T follicular helper cell (primary cell): Measurements from ENCODE around the gene PROB1.
"Not testable (repeated sequence)": the region's sequence is repeated elsewhere in the genome, so short reads cannot be mapped to it uniquely, and the experiment has no call there.

Experiments used
- DNase-seq: peaks from one replicate; pipeline ENCODE4 v3.0.0-alpha.2; 2020; ENCODE audit warnings: low read depth

Gene PROB1

DNA sequence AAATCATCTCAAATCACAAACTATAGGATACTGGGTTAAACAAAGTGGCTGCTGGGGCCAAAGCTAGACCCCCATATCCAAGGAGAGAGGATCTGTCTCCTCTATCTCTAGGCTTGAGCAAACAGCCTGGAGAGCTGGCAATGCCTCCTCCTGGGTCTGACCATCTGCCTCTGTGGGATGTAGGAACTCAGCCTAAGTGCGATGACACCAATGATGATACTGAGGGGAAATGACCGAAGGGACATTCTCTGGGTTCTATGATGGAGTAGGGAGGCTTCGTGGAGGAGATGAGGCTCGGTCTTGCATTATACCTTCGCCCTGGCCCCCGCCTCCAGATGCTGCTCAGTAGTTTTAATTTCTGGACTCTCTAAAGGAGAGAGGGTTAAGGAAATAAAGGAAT, 18.2 kb upstream of the PROB1 start:
- DNase-seq, result no peak

DNA sequence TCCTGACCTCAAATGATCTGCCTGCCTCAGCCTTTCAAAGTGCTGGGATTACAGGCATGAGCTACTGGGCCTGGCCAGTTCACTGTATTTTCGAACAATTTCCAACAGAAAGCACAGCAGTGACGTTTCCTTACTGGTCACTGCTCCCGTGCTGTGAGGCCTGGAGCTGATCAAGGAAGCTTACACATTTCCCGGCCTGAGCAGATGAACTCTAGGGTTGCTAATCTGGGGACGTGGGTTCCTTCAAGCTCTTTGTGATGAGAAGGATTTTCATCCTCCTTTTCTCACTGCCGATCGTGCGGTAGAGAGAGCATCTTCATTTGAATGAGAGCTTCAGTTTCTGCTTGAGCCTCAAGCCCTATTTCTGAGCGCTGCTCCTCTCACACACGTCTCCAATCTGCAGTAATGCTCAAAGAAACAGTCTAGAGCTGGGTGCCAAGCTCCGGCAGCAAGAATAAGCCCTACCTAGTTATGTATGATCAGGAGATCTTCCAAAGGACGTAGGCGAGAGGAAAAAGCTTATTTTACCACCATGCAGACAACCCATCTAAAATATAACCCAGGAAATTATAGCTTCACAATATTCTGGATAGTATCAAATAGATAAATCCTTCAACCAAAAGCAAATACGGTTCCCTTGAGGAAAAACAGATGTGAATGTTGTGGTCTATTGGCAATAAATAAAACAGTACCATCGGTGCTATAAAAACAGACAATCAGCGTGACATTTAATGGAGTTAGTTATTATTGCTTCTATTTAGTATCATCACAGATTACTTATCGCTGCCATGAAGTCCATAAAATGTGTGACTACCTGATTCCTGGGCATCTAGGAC, 16.3 kb upstream of the PROB1 start:
- no peak for DNase-seq

DNA sequence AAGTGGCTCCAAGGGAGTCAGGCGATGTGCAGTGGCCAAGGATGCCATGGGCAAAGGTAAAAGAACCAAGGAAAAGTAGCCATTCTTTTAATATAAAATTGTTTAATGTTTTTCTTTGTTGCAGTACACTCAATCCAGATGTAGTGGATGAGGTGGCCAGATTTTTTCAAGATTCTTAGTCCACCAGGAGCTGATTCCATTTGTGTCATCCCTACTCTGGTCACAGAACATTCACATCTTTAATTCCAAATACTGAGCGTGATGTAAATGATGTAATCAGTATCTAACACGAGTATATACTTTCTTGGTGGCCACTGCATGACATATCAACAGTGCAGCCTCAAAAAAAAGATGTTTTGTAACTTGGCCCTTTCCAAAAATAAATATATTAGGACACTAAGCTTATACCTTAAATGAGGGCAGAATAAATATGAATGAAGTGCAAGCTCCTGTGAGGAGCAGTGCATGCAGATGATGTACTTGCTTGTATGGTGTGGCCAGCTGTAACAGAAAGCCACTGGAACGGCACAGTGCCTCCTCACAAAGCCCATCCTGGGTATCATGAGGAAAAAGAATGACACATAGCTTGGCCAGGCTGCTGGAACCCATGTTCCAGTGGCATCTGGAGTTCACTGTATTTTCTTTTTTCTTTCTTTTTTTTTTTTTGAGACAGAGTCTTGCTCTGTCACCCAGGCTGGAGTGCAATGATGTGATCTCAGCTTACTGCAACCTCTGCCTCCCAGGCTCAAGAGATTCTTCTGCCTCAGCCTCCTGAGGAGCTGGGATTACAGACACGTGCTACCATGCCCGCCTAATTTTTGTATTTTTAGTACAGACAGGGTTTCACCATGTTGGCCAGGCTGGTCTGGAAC, 15.5 kb upstream of the PROB1 start:
- no peak for DNase-seq

DNA sequence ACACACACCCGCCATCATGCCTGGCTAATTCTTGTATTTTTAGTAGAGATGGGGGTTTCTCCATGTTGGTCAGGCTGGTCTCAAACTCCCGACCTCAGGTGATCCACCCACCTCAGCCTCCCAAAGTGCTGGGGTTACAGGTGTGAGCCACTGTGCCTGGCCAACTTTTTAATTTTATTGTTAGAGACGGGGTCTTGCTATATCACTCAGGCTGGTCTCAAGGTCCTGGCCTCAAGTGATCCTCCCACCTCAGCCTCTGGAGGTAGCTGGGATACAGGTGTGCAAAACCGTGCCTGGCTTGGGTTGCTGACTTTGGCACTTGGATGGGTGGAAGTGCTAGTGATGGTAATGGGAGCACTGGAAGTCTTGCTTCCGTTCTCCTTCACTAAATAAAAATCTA, 14.2 kb upstream of the PROB1 start:
- not testable (repeated sequence) for DNase-seq

DNA sequence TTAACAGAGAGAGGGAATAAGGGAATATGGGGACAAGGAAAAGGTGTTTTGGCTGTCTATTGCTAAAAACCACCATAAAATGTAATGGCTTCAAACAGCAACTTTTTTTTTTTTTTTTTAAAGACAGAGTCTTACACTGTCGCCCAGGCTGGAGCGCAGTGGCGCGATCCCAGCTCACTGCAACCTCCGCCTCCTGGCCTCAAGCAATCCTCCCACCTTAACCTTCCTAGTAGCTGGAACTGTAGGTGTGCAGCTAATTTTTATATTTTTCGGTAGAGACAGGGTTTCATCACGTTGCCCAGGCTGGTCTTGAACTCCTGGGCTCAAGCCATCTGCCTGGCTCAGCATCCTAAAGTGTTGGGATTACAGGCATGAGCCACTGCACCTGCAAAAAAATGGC, 13.3 kb upstream of the PROB1 start:
- no peak for DNase-seq

DNA sequence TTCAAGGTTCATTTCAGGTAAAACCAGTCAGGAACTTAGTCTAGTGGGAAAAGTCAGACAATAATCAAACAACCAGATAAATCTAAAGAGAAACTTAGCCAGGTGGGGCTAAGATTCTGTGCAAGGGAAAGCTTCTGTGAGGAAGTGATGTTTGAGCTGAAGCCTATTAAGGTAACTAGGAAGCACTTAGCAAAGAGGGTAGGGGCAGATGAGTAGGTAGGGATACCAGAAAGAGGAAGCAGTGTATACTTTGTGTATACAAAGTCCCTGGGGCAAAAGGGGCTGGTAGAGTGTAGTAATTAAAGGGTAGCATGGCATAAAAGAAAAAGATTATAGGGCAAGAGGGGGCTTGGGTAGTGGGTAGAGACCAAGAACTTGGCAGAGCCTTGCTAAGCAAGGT, 12.6 kb upstream of the PROB1 start:
- DNase-seq, result no peak

DNA sequence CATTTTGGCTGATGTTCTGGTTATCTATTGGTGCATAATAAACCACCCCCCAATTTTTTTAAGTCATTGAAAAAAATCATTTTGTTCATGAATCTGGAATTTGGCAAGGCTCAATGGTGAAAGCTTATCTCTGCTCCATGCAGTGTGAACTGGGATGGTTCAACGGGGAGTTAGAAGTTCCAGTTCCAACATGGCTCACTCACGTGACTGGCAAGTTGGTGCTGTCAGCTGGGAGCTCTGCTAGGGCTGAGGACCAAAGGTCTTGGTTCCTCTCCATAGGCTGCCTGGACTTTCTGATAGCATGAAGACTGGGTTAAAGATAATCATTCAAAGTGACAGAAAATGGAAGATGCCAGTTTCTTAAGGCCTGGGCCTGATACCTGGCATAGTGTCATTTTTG, 12.1 kb upstream of the PROB1 start:
- no peak for DNase-seq

DNA sequence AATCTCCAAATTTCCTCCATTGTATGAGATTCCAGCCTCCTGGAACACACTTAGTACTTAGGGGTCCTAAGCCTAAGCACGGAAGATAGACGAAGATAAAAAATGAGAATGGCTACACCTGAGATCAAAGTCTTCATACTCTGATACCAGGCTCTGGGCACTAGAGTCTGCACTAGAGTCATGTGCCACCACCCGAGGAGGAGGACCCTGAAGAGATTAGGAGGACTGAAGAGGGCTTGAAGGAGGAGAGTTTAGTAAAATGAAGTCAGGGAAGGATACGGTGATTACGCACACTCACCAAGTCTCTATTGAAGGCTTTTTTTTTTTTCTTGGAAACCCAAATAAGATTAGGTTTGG, 9.6 kb upstream of the PROB1 start:
- no peak for DNase-seq

DNA sequence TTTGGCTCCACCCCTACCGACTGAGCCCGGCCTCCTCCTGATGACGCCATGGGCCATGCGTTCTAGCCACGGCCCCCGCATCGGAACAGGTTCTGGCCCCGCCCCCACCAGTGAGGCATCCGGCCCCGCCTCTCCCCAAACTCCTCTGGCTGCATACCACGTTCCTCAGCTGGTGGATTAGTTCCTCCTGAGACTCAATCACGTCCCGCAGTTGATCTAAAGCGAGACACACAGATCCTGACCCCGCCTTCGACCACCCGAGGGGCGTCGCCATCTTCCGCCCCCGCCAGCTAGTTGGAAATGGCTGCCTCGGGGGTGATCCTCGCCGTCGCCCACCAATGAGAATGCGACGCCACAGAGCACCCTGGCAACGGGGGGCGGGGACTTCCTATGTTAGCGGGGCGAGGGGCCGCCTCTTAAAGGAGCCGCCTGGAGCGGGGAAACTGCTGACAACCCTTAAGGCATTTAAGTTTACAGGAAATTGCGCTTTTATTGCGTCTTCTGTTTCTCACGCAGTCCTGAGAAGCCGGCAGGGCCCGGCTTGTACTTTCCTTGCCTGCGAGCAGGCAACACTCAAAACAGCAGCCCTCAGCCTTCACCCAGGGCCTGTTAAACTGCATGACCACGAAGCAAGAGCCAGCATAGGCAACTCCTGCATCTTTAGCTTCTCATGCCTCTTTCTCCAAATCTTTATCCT, 9.0 kb upstream of the PROB1 start, which contains the start of gene SPATA24:
TSS of gene SPATA24 (minus strand) at position 303 of the 697 bp plus-strand sequence. CDS start at position 274, 29 bp downstream.
- DNase-seq, result peak; percentile 96

DNA sequence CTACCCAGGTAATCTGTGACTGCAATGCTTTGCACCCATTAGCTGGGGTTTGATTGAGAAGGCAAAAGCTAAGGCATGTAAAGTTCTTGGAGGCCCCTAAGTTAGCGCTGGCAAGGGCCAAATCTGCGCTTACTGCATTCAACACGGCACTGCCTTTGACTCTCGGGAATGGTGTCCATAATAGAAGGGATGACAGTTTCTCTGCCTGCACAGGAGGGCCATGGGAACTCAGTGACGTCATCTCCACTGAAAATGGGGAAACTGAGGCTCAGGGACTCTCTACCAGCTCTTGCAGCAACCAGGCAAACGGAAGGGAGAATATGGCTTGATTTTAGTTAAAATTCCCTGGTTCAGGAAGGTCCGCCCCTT, 8.5 kb upstream of the PROB1 start:
- no peak for DNase-seq

DNA sequence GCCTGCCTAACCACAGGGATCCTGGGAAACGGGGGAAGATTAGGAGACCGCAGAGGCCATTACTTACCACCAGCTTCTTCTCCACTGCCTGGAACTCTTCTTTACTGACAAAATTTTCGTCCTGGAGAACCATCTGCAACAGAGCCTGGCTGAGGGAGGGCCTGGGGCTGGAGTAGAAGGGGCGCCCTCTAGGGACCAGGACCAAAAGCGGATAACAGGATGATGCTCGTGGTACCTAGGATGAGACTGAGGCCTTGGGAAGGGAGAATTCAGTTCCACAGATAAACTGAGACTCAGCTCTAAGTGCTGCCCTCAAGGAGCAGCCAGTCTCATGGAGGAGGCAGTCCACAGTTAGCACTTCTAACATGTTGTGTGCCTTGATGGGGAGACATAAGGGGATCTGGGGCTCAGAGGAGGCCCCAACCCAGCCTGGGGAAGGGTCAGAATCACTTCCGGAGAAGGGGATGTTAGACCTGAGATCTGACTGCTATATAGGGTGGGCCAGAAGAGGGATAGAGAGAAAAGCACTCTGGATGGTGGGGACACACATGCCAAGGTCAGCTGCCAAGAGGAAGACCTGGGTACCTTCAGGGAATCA, 7.8 kb upstream of the PROB1 start:
- DNase-seq, result no peak

DNA sequence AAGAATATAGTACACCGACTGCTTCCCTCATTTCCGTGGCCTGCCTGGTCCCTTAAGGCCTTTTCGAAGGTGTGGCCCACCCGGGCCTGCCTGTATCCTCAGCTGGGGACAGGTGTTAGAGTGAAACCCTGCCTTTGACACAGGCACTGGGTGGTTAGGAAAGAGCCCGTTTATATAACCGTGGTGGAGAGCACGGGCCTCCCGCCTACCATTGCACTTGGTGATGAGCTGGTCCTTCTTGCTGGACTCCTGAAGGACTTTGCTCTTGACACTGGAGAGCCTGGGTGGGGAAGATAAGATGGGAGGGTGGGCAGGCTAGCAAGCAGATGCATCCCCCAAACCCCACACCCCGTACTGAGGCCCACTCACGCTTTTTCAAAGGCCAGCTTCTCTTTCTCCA, 6.6 kb upstream of the PROB1 start:
- no peak for DNase-seq

DNA sequence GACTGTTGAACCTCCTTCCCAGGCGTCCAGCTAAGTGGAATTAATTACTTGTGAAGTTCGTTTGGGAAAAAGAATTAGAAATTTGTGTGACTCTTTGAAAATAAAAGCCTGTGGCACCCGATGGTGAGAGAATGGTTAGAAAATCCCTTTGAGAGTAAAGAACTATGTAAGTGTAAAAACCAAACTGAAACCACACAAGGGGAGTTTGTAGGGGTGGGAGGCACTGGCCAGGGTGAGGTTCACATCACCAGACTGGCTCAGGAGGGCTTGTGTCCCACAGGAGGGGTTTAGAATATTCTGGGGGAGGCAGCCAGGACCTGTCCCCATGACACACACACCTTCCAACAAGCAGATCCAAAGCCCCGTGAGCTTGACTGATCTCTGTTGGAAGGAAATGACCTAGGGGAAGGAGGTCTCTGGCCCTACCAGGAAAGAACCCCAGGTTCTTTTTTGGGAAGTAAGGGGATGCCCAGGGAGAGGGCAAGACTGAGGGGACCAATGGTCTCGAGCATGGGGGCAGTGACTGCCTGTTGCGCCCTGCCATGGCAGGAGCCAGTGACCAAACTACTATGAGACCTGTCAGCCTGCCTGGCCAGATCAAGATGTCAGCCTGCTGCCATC, 4.7 kb upstream of the PROB1 start:
- no peak for DNase-seq

DNA sequence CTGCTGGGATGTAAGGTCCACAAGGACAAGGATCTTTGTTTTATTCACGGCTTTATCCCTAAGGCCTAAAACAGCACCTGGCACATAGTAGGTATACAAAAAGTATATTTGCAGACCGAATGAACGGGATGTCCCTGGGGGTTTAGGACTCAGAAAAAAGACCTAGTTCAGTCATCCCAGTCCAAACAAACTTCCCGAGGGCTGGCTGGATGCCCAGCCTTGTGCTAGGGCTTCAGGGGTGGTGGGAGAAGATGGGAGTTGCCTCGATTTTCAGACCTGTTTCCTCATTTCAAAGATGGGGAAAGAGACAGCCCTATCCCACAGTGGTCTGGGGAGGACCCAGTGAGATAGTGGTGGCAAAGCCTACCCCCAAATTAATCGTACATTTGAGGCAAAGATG, 3.0 kb upstream of the PROB1 start:
- DNase-seq, result no peak

DNA sequence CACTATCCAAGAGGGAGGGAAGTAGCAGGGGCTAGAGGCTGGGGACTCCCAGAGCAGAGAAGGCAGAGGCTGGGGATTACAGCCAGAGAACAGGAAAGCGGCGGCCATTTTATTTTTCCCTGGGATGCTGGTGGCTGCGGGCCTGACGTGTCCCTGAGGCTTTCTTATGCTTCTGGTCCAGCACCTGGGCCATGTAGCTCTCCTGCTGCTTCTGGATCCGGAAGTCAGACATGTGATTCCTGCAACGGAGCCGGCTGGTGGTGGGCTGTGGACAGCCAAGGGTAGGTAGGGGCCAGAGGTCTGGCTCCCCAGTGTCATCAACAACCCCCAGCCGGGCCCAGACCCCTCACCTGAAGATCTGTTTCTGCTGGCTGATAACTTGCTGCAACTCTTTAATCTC, 1.8 kb upstream of the PROB1 start:
- no peak for DNase-seq

DNA sequence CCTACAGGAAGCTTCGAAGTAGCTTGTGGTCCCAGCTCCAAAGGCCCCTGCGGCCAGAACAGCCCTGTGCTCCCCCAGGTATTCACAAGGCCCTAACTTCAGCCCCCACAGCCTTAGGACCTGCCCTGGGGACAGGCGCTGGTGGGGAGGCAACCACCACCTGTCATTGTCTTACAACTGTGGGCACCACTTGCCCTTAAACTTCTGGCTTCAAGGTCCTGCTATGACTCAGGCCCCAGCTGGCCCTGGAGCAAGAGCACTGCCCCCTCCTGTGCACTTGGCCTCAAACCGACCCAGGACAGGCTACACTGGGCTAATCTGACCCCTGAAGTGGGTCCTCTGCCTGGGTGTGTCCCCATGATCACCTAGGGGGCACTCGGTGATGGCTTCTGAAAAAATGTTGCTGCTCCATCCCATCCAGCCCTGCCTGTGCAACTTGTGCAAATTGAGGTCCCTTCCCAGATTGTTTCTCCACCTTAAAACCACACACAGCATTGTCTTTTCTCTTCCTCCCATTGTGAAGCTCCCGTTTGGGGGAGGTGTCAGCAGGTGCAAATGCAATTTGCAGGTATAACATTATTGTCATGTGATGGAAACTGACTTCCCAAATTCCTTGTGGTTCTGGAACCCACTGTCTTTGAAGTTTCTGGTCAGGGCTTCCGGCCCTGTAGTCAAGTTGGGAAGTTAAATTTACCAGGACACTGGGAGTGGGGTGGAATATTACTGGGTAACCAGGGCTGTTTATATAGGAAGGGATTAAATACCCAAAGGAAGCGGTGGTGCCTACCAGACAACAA, 1.1 kb upstream of the PROB1 start:
- no peak for DNase-seq

DNA sequence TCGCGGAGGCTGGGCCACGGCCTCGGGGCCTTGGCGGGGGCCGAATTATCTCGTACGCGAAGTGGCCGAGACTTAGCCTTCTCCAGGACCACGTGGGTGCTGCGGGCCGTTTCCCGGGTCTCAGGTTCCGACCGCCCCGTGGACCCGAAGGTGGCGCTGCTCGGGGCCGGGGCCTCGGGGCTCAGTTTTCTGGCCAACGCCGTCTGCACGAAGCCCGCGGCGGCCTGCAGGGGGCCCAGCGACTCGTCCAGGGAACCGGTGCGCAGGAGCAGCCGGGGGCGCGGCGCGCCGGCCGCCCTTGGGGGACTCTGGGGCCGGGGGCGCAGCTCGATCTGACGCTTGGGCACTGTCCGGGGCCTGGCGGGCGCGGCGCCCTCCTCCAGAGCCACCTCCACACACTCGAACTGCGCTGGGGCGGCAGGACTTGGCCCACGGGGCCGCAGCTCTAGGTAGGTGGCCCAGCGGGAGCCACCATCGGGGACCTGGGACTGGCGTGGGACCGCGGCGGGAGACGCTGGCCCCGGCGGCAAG, 716 bp downstream of the PROB1 start:
- DNase-seq, result peak; percentile 38

DNA sequence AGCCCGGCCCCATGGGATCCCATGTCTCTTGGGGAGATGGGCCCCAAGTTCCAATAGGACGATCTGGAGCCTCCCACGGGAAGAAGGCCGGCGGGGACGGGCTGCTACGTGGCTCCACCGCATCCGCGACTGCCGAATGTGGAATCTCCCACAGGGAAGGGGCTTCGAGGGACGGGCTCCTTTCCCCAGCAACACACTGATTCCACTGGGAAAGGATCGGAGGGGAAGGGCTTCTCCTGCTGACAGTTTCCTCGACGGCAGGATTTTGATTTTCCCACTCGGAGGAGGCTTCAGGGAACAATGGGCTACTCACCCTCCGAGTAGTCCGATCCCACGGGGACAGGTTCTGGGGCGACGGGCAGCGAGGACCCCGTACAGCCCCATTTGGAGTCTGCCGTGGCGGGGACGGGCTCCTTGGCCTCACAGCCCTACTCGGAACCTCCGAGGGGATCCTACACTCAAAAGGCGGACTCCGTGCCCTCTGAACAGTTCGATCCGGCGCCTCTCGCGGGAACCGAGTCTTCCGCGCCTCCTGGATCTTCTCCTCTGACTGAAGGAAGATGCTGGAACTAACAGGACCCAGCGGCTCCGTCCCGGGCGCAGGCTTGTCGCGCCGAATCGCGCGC, 1.3 kb downstream of the PROB1 start:
- no peak for DNase-seq

DNA sequence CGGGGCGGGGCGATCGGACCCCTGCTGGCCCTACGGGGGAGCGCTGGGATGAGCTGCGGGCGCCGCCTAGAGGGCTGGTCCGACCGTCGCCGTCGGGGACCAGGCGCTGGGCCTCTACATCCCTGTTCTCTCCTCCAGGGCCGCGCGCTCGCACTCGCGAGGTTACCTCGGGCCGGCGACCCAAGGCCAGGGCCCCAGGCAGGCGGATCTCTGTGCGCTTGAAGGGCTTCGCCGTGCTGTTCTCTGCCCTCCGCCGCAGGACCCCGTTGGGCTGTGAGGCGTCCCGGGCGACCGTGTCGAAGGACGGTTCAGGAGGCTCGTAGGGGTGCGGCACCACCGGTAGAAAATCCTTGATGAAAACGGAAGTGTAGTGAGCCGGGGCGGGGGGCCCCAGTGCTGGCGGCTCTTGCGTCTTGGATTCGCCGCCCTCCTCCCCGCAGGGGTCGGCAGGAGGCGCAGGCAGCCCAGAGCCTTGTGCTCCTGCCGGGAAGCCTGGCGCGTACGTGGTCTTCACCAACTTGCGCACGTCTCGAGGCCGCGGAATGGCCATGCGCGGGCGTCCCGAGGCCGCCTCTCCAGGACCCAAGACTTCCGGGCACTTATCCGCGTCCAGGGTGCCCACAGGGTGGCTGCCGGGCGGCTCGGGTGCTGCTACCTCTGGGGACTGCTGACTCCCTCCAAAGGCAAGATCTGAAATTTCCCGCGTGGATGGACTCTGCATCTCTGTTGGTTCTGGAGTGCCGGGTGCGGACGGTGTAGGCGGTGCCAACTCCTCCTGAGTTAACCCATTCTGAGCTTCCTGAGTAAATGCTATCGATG, 2.0 kb downstream of the PROB1 start:
- DNase-seq, result peak; percentile 60
